Measurements from ENCODE around the gene RFX5. TPM values are rescaled to one million over a fixed set of nuclear protein-coding genes. Genes with fewer than 3 reads are reported as not detected.
A peak's percentile ranks its signal among the peaks of the same experiment; 100 is the strongest.

Gene RFX5
- polyA plus RNA-seq, 1 donor (not counting 4 experiments of a cell fraction or from before 2014, with no cell fraction given), result 55.4 TPM

GRCh38 chr1:151340870-151341754 is 5.9 kb downstream of the RFX5 start:
- Histone ChIP-seq H3K9me1 (ENCODE audit: control insufficient read depth, extremely low read depth, insufficient read depth, low read length) (no peaks in the 10 kb centered on the region), H3K4me3 (ENCODE audit: control insufficient read depth in 2 of 3, extremely low read depth in 1 of 3, insufficient read depth in 2 of 3, low read depth in 1 of 3, low read length in 3 of 3) (no peak overlapping the region), H3K79me2 (ENCODE audit: control insufficient read depth, insufficient read depth, low read length) (no peaks in the 10 kb centered on the region), H4K20me1 (ENCODE audit: control insufficient read depth, extremely low read depth, insufficient read depth, low read length) (no peaks in the 10 kb centered on the region), H2AFZ (ENCODE audit: control insufficient read depth, low read length) (no peak overlapping the region), H3K36me3 (ENCODE audit: control insufficient read depth in 2 of 2, extremely low read depth in 1 of 2, insufficient read depth in 2 of 2, low read length in 2 of 2) (peaks cover 18 to 19% of the 10 kb centered on the region in 2 experiments), H3K9me3 (ENCODE audit: control insufficient read depth, low read depth, low read length) (no peaks in the 10 kb centered on the region), H3K27ac (ENCODE audit: control insufficient read depth, insufficient read depth, low read length) (no peak overlapping the region), H3K4me1 (ENCODE audit: control insufficient read depth, extremely low read depth, insufficient read depth, low read length) (peaks cover under 1% of the 10 kb centered on the region), H3K4me2 (ENCODE audit: control insufficient read depth, extremely low read depth, insufficient read depth, low read depth, low read length) (no peak overlapping the region), H3K9ac (ENCODE audit: control insufficient read depth, extremely low read depth, insufficient read depth, low read length) (no peak overlapping the region), H3K27me3 (ENCODE audit: control insufficient read depth, extremely low read depth, insufficient read depth, low read length) (no peaks in the 10 kb centered on the region)
- FAIRE-seq (peak; percentile 49), DNase-seq (ENCODE audit: low read depth, low spot score) (no peak)
- TF ChIP-seq EZH2 (IDR thresholded peaks at IDR 0.05; ENCODE audit: low read length) (no peak), CTCF (optimal IDR thresholded peaks at IDR 0.05 in 1 of 3, IDR thresholded peaks at IDR 0.05 in 1 of 3, conservative IDR thresholded peaks at IDR 0.05 in 1 of 3; ENCODE audit: extremely low read depth in 1 of 3, insufficient read depth in 2 of 3, low read length in 3 of 3) (peak; percentile 50 to 76 (median 73))
- dilution Hi-C loops (cut with MboI; ENCODE audit: extremely low pct_ligation_motif_present, low sequenced_read_pairs), result no loop called here

- dilution Hi-C loops (cut with MboI; ENCODE audit: extremely low pct_ligation_motif_present, low sequenced_read_pairs), result no loop called here
- H3K27me3 ChIP-seq (ENCODE audit: control insufficient read depth, extremely low read depth, insufficient read depth, low read length), result no peaks in the 10 kb centered on the region
These were observed 10.5 kb downstream of the RFX5 start for GRCh38 chr1:151336556-151336955.

More at GRCh38 chr1:151336556-151336955, 10.5 kb downstream of the RFX5 start:
- no peak overlapping the region for H3K4me3 ChIP-seq (ENCODE audit: control insufficient read depth in 2 of 3, extremely low read depth in 1 of 3, insufficient read depth in 2 of 3, low read depth in 1 of 3, low read length in 3 of 3)
- TF ChIP-seq CTCF (optimal IDR thresholded peaks at IDR 0.05 in 1 of 3, IDR thresholded peaks at IDR 0.05 in 1 of 3, conservative IDR thresholded peaks at IDR 0.05 in 1 of 3; ENCODE audit: extremely low read depth in 1 of 3, insufficient read depth in 2 of 3, low read length in 3 of 3), result no peak
- no peak for TF ChIP-seq EZH2 (IDR thresholded peaks at IDR 0.05; ENCODE audit: low read length)
- no peak overlapping the region for H3K4me2 ChIP-seq (ENCODE audit: control insufficient read depth, extremely low read depth, insufficient read depth, low read depth, low read length)
- H3K9me3 ChIP-seq (ENCODE audit: control insufficient read depth, low read depth, low read length), result no peaks in the 10 kb centered on the region
- DNase-seq (ENCODE audit: low read depth, low spot score) (no peak), FAIRE-seq (no peak)
- no peaks in the 10 kb centered on the region for H3K79me2 ChIP-seq (ENCODE audit: control insufficient read depth, insufficient read depth, low read length)
- H3K27ac ChIP-seq (ENCODE audit: control insufficient read depth, insufficient read depth, low read length), result no peak overlapping the region
- no peaks in the 10 kb centered on the region for H3K9me1 ChIP-seq (ENCODE audit: control insufficient read depth, extremely low read depth, insufficient read depth, low read length)
- H3K36me3 ChIP-seq (ENCODE audit: control insufficient read depth in 2 of 2, extremely low read depth in 1 of 2, insufficient read depth in 2 of 2, low read length in 2 of 2), result no peaks in the 10 kb centered on the region
- H3K9ac ChIP-seq (ENCODE audit: control insufficient read depth, extremely low read depth, insufficient read depth, low read length), result no peak overlapping the region
- H2AFZ ChIP-seq (ENCODE audit: control insufficient read depth, low read length), result no peak overlapping the region
- no peaks in the 10 kb centered on the region for H4K20me1 ChIP-seq (ENCODE audit: control insufficient read depth, extremely low read depth, insufficient read depth, low read length)
- H3K4me1 ChIP-seq (ENCODE audit: control insufficient read depth, extremely low read depth, insufficient read depth, low read length), result no peaks in the 10 kb centered on the region

All from keratinocyte (primary cell).